HG03565 (cell line): Measurements from ENCODE around the gene CDH23.

Experiments used
- ATAC-seq: cut with Tn5 transposase; IDR thresholded peaks from one replicate; pipeline ENCODE4 v1.9.1; 2021; ENCODE audit warnings: mild to moderate bottlenecking, moderate library complexity; ENCODE audit not compliant: unreplicated experiment

CDH23 gene

GRCh38 chr10:71818674-71819260 lies 422.0 kb downstream of the CDH23 start:
- ATAC-seq: no peak

DNA sequence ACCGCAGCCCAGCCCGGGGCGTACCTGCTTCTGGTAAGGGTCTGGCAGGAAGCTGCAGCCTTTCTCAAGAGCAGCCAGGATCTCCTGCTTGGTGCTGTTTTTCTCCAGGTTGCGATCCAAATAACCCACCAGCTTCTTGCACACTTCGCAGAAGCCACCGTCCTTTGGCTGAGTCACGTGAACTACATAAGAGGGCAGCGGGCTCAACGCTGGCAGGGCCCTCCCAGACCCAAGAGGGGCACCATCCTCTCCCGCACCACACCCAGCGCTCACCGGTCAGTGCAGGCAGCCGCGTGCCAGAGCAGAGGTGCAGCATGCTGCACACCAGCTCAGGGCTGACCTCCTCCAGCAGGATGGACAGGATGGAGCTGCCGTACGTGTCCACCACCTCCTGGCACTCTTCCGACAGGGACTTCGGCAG lies 422.7 kb downstream of the CDH23 start:
- no peak for ATAC-seq

DNA sequence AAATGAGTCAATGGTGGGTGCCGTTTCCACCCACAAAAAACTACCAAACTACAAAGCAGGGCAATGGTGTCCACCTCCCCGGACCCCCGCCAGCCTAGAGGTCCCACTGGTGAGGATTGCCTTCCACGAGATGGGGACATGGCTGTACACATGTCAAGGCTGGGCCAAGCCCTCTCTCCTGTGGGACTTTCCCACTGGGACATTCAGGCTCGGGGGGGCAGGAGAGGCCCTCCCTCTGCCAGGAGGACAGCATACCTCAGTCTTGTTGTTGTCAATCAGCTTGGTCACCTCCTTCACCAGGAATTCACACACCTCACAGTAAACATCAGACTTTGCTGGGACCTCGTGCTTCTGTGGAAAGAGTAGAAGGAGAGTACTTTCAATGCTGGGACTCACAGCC lies 423.3 kb downstream of the CDH23 start:
- ATAC-seq: no peak

- ATAC-seq: no peak
These were observed 424.2 kb downstream of the CDH23 start for GRCh38 chr10:71820966-71821365.

DNA sequence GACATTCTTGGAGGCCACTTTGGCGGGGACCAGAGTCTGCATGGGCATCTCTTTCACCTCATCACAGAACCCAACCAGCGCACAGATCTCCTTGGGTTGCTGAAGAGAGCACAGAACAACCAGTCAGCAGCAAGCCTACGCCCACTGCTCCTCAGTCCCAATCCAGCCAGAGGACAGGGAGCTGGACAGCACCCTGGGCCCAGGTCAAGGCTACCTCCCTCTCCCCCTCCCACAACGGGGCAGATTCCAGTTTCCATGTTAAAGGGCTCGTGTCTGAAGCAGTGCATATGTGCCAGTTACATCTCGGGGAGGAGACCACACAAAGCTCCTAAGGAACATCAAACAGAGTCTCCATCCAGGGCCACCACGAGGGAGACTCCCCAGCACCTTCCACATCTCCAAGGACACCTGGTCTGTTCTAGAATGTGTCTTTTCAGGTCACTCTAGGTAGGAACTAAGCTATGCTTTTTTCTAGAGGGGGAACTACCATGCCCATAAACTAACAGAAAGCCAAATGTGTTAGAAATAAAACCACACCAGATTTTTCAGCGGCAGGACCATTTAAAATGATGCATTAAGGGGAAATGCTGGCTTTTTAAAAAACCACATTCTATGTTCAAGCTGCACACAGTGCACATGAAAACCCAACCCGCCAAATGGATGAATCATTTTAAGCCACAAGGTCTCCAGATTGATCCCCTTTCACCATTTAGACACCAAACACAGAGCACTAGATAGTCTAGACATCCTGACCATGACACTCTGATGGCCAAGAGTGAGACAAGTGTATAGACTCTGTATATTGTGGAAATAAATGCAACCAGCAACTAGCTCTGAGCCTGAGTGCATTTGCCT lies 425.4 kb downstream of the CDH23 start:
- no peak for ATAC-seq

DNA sequence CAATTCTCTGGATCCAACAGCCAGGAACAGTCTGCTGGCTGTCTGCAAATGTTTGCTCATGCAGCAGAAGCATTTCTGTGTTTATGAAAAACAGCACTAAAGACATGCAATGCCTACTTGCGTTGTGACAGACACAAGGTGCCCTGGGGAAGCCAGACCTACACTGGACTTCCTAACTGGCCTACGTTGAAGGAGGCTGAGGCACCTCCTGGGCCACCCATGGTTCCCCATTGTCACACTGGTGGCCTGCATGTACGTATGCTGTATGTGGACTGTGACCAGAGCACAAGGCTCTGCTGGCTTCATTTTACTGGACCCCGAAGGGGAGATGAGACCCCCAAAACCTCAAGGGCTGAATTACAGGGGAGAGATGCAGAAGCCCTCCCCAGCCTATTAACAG lies 426.6 kb downstream of the CDH23 start:
- ATAC-seq: no peak

GRCh38 chr10:71824333-71824732 lies 427.6 kb downstream of the CDH23 start:
- ATAC-seq: no peak

GRCh38 chr10:71825217-71825616 lies 428.5 kb downstream of the CDH23 start:
- no peak for ATAC-seq

DNA sequence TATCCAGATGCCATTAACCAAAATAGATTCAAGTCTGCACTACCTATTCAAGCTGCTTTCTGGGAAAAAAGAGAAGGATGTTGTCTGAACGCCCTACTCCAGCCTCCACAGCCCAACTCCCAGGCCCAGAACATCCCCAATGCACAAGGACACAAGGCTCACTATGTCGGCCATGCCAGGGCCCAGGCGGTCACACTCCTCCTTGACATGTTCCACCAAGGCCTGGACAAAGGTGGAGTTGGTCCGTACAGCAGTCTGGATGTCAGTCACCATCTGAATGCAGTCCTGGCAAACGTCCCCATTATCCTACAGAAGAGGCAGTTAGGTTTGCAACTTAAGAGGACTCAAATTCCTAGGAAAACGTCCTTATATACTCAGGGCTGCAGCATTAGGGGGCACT lies 431.1 kb downstream of the CDH23 start:
- ATAC-seq: no peak

GRCh38 chr10:71828702-71829101 lies 432.0 kb downstream of the CDH23 start:
- ATAC-seq: no peak

GRCh38 chr10:71829171-71829570 lies 432.5 kb downstream of the CDH23 start:
- ATAC-seq: no peak

GRCh38 chr10:71829896-71830295 lies 433.2 kb downstream of the CDH23 start:
- ATAC-seq: no peak

- no peak for ATAC-seq
These were observed 434.0 kb downstream of the CDH23 start for GRCh38 chr10:71830726-71831125.

DNA sequence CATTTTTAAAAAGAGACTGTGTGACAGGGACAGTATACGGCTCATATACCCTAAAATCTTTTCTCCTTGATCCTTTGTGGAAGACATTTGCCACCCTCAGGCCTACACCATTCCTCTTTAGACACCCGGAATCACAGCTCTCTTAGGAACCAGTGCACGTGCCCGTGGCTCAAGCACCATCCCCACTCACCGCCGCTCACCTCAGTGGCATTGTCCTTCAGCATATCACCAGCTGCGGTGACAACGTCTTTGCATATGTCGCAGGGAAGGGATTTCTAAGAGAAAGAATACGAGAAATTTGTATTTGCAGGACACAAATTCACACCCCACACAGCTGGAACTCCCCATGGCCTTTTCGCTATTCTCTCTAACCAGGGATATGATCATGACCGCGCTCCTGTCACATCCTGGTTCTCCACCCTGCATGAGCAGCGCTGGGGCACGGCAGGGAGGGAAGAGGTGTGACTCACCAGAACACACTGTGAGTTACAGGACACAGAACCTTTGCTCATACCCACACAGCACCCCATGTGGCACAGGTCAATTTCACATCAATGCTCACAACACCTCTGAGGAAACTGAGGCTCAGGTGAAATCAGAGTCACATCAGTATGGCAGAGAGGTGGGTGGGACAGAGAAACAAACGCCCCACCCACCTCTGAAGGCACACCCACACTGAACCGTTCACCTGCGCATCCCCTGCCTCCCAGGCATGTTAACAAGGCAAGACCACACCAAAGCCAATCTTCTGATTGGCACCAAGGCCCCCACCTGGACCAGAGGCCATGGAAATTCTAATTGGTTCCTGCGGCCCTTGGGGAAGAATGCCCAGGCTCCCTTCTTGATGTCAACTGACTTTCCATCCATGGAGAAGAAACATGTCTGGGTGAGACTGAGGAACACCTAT lies 435.2 kb downstream of the CDH23 start:
- ATAC-seq: no peak

DNA sequence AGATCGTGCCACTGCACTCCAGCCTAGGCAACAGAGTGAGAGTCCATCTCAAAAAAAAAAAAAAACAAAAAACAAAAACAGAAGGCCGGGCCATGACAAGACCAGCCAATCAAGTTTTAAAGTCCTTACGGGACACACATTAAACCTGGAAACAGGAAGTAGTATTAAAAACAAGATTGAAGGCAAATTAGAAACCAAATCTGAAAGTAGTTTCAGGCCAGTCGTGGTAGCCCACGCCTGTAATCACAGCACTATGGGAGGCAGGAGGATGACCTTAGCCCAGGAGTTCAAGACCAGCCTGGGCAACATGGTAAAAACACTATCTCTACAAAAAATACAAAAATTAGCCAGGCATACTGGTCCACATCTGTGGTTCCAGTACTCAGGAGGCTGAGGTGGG lies 436.2 kb downstream of the CDH23 start:
- ATAC-seq: no peak

GRCh38 chr10:71833451-71834342 lies 437.0 kb downstream of the CDH23 start:
- no peak for ATAC-seq

DNA sequence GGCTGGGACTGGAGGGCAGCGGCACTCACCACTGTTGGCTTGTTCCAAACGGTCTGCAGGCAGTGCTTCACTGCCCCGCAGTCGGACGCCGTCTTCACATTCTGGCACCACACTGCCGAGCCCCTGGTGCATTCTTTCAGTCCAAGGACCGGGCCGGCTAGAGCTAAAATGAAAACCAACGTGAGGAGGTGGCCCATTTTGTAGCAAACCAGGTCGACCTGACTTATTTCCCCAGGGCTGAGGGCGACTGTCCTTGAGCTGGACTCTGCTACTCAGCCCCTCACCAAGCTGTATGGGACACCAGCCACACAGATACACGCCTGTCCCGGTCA lies 437.6 kb downstream of the CDH23 start:
- no peak for ATAC-seq

DNA sequence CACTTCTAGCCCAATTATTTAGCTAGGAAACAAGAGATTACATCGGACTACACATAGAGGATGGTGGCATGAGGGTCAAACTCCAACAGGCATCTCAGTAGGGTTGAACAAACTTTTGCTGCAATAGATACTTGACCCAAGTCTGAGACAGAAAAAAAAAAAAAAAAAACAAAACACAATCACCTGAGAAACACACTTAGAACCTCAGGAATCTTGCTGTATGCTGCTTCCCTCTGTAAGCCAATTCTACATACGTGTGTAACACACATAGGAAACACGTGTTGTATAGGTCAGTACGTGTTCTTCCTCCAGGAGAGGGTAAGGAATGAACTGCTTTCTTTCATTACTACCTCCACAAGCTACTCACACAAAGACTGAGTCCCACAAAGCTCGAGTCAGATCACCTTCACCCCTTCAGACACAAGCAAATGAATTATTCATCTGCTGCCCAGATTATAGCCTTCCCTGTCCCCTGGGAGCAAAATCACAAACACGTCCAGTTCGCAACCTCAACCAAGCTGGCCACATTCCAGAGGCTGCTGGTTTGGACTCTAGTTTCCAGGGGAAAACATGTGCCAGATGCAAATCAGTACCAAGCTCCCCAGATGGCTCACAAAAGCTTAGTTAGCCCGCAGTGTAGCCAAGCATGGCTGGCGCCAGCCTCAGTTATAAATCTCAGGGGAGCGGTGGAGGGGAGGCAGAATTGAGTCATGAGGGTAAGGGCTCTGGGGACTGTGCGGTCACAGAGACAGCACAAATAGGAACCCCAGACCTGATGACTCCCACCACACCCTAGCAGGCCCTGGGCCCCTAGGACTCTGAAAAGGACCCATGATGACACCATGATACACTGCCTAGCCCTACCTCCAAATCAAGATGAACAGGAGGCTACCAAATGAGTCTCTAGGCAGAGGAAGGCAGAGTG lies 439.2 kb downstream of the CDH23 start:
- peak; percentile 82 for ATAC-seq

- ATAC-seq: peak; percentile 11
These were observed 439.9 kb downstream of the CDH23 start for GRCh38 chr10:71836596-71836974.
